HFFc6 (cell line): ENCODE data around the gene TXLNG. TPM values are rescaled to one million over a fixed set of nuclear protein-coding genes. Genes with fewer than 3 reads are reported as not detected.
"Not testable (repeated sequence)": the region's sequence is repeated elsewhere in the genome, so short reads cannot be mapped to it uniquely, and the experiment has no call there.

Experiments
- DNase-seq: peaks from one replicate; pipeline ENCODE4 v3.0.0-alpha.2; 2018
- H3K27ac Mint-ChIP-seq: 2 replicates; pipeline ENCODE4 v1.8.0; 2020; ENCODE audit warnings: mild to moderate bottlenecking, mixed read lengths
- H3K27me3 Mint-ChIP-seq: 2 replicates; pipeline ENCODE4 v1.8.0; 2021; ENCODE audit warnings: mild to moderate bottlenecking, moderate library complexity, mixed read lengths; ENCODE audit not compliant: insufficient read depth
- H3K36me3 Mint-ChIP-seq: 2 replicates; pipeline ENCODE4 v1.8.0; 2021; ENCODE audit warnings: low read depth, mixed read lengths
- H3K4me1 Mint-ChIP-seq: 2 replicates; pipeline ENCODE4 v1.8.0; 2020; ENCODE audit warnings: low read depth, mixed read lengths
- H3K4me3 Mint-ChIP-seq: 2 replicates; pipeline ENCODE4 v1.8.0; 2020; ENCODE audit warnings: mild to moderate bottlenecking, moderate library complexity, mixed read lengths
- H3K9me3 Mint-ChIP-seq: 2 replicates; pipeline ENCODE4 v1.8.0; 2020; ENCODE audit warnings: mild to moderate bottlenecking, mixed read lengths
- CTCF ChIP-seq: fragments of 200-600 bp; sonication (generic); IDR thresholded peaks from 2 replicates; pipeline ENCODE4 v1.5.0; 2021; ENCODE audit warnings: antibody characterized with exemption, mild to moderate bottlenecking
- total RNA-seq, 6 experiments: library from RNA; stranded (reverse); fragmentation: NEBNext Ultra II Directional; extraction: Animal tissue kit (Norgen Biotek cat#: 25700); gene quantifications; 2 replicates in 1 of 6; 3 replicates in 5 of 6; pipeline ENCODE4 v1.2.3, GENCODE V29; 2021

Gene TXLNG
- total RNA-seq, 6 experiments from 2014 or later, result 6.8 to 7.8 (median 7.1) TPM

- Mint-ChIP-seq H3K4me3 (no peak overlapping the region), H3K27me3 (peaks cover 3% of the 10 kb centered on the region), H3K27ac (no peak overlapping the region), H3K36me3 (no peaks in the 10 kb centered on the region), H3K9me3 (no peaks in the 10 kb centered on the region), H3K4me1 (peaks cover 4% of the 10 kb centered on the region; the same call in 1 of the 2 replicates)
- DNase-seq, result no peak
- TF ChIP-seq CTCF, result no peak
Measured at GRCh38 chrX:16774746-16775145, 11.5 kb upstream of the TXLNG start.

- no peak for TF ChIP-seq CTCF
- H3K9me3 Mint-ChIP-seq, result no peaks in the 10 kb centered on the region
- DNase-seq, result no peak
- H3K27ac Mint-ChIP-seq, result no peak overlapping the region
- no peaks in the 10 kb centered on the region for H3K36me3 Mint-ChIP-seq
- H3K4me1 Mint-ChIP-seq, result no peaks in the 10 kb centered on the region
- peaks cover 3% of the 10 kb centered on the region for H3K27me3 Mint-ChIP-seq
- no peak overlapping the region for H3K4me3 Mint-ChIP-seq
Measured at GRCh38 chrX:16778545-16778944, 7.7 kb upstream of the TXLNG start.

- no peak for TF ChIP-seq CTCF
- Mint-ChIP-seq H3K4me1 (no peaks in the 10 kb centered on the region), H3K27ac (no peak overlapping the region), H3K9me3 (no peaks in the 10 kb centered on the region), H3K27me3 (peaks cover 3% of the 10 kb centered on the region), H3K4me3 (no peak overlapping the region), H3K36me3 (no peaks in the 10 kb centered on the region)
- DNase-seq, result no peak
Measured at GRCh38 chrX:16778993-16779392, 7.3 kb upstream of the TXLNG start.

- H3K9me3 Mint-ChIP-seq, H3K4me3 Mint-ChIP-seq, H3K4me1 Mint-ChIP-seq, H3K36me3 Mint-ChIP-seq, H3K27me3 Mint-ChIP-seq, DNase-seq, H3K27ac Mint-ChIP-seq: not testable (repeated sequence)
Measured at GRCh38 chrX:16779815-16780214, 6.5 kb upstream of the TXLNG start.

GRCh38 chrX:16783452-16783851, 2.8 kb upstream of the TXLNG start:
- Mint-ChIP-seq H3K4me1 (peaks cover 10% of the 10 kb centered on the region), H3K27me3 (peaks cover 2% of the 10 kb centered on the region; the same call in 1 of the 2 replicates), H3K4me3 (no peak overlapping the region), H3K9me3 (no peaks in the 10 kb centered on the region), H3K36me3 (no peaks in the 10 kb centered on the region), H3K27ac (no peak overlapping the region)
- TF ChIP-seq CTCF, result no peak
- no peak for DNase-seq

GRCh38 chrX:16784440-16784839, 1.8 kb upstream of the TXLNG start:
- not testable (repeated sequence) for H3K27ac Mint-ChIP-seq, DNase-seq, H3K9me3 Mint-ChIP-seq, H3K4me3 Mint-ChIP-seq, H3K27me3 Mint-ChIP-seq, H3K36me3 Mint-ChIP-seq, H3K4me1 Mint-ChIP-seq
